ENCODE data around the gene KCNQ4. TPM values are rescaled to one million over a fixed set of nuclear protein-coding genes. Genes with fewer than 3 reads are reported as not detected.

The KCNQ4 gene
- total and polyA plus RNA-seq, 12 donors: 1.0 to 3.4 (median 2.1) TPM

GRCh38 chr1:40766017-40766416 is 17.6 kb upstream of the KCNQ4 start:
- Histone ChIP-seq H3K36me3 (peaks cover 4 to 100% (median 78%) of the 10 kb centered on the region in 9 donors), H3K9me3 (no peaks in the 10 kb centered on the region), H3K4me1 (peaks cover 0 to 69% (median 19%) of the 10 kb centered on the region in 9 donors), H3K27ac (peak overlapping the region in 1 of 10 donors; percentile 3), H3K4me3 (no peak overlapping the region), H3K27me3 (no peaks in the 10 kb centered on the region)
- ATAC-seq: no peak
- intact Hi-C loops (cut with DNase I): loop anchor here in 3 of 10 donors (10.0 kb wide), 2 partner anchors 71 to 141 kb away; partner anchors contain the start of gene NFYC (in 1 of the 3)
- no peak for TF ChIP-seq CTCF (IDR thresholded peaks at IDR 0.05)
- WGBS, 2 donors: 82 to 92% methylated on average over 2 of the region's 2 CpGs
- DNase-seq: no peak

- H3K27ac ChIP-seq: no peak overlapping the region
- H3K36me3 ChIP-seq: peaks cover 5 to 100% (median 79%) of the 10 kb centered on the region in 9 donors
- TF ChIP-seq CTCF (IDR thresholded peaks at IDR 0.05): no peak
- DNase-seq (no peak), ATAC-seq (no peak)
- peaks cover 0 to 63% (median 14%) of the 10 kb centered on the region in 9 donors for H3K4me1 ChIP-seq
- intact Hi-C loops (cut with DNase I): loop anchor here in 3 of 10 donors (10.0 kb wide), 2 partner anchors 72 to 142 kb away; partner anchors contain the start of gene NFYC (in 1 of the 3)
- no peaks in the 10 kb centered on the region for H3K27me3 ChIP-seq
- H3K4me3 ChIP-seq: no peak overlapping the region
- WGBS, 2 donors: 93 to 94% methylated on average over 4 of the region's 4 CpGs
- H3K9me3 ChIP-seq: no peaks in the 10 kb centered on the region
Observed at GRCh38 chr1:40766560-40766959, 17.0 kb upstream of the KCNQ4 start.

GRCh38 chr1:40768146-40768990 is 15.2 kb upstream of the KCNQ4 start:
- Histone ChIP-seq H3K4me3 (no peak overlapping the region), H3K27ac (peak overlapping the region in 2 of 10 donors; percentile 41 to 47), H3K9me3 (no peaks in the 10 kb centered on the region), H3K36me3 (peaks cover 5 to 99% (median 78%) of the 10 kb centered on the region in 9 donors), H3K4me1 (peaks cover 0 to 48% (median 14%) of the 10 kb centered on the region in 9 donors), H3K27me3 (no peaks in the 10 kb centered on the region)
- intact Hi-C loops (cut with DNase I): loop anchor here in 3 of 10 donors (10.0 kb wide), 2 partner anchors 74 to 144 kb away; partner anchors contain the start of gene NFYC (in 1 of the 3)
- 62 to 65% methylated on average over 7 of the region's 7 CpGs for WGBS, 2 donors
- DNase-seq (no peak), ATAC-seq (peak in 5 of 8 donors; percentile 41 to 65 (median 57))
- TF ChIP-seq CTCF (IDR thresholded peaks at IDR 0.05): no peak

- H3K4me1 ChIP-seq: peaks cover 0 to 37% (median 14%) of the 10 kb centered on the region in 9 donors
Observed at GRCh38 chr1:40769815-40770214, 13.8 kb upstream of the KCNQ4 start.

More at GRCh38 chr1:40769815-40770214, 13.8 kb upstream of the KCNQ4 start:
- TF ChIP-seq CTCF (IDR thresholded peaks at IDR 0.05): peak in 5 of 9 donors; percentile 17 to 50 (median 38)
- intact Hi-C loops (cut with DNase I): loop anchor here in 6 of 10 donors (5.0 to 10.0 kb wide), 6 partner anchors 75 to 185 kb away; partner anchors contain the start of gene NFYC (in 1 of the 6)
- Histone ChIP-seq H3K9me3 (no peaks in the 10 kb centered on the region), H3K4me3 (no peak overlapping the region), H3K27ac (peak overlapping the region in 3 of 10 donors; percentile 2 to 47 (median 38)), H3K36me3 (peaks cover 5 to 87% (median 65%) of the 10 kb centered on the region in 9 donors), H3K27me3 (no peaks in the 10 kb centered on the region)
- ATAC-seq (peak; percentile 32 to 79 (median 48)), DNase-seq (peak in 1 of 2 donors; percentile 32)
- WGBS, 2 donors: 61 to 76% methylated on average over 4 of the region's 4 CpGs
